OCI-LY1 (cell line): ENCODE data around the gene SC5D.

Source experiments
- H2AFZ ChIP-seq: fragments of 200-600 bp; sonication (generic), shearing (Covaris generic); 2 replicates; pipeline ENCODE4 v1.6.0; 2014; ENCODE audit warnings: antibody characterized with exemption, mild to moderate bottlenecking, low read length
- H3F3A ChIP-seq: fragments of 200-600 bp; sonication (generic), shearing (Covaris generic); 2 replicates; pipeline ENCODE4 v1.6.0; 2014; ENCODE audit warnings: mild to moderate bottlenecking, antibody characterized with exemption, low read length, moderate library complexity; ENCODE audit not compliant: insufficient read depth
- H3K27ac ChIP-seq: fragments of 200-600 bp; sonication (generic); 2 replicates; pipeline ENCODE4 v1.5.1; 2014; ENCODE audit warnings: low read length, mixed run types, mild to moderate bottlenecking, low read depth; ENCODE audit not compliant: poor library complexity, severe bottlenecking
- H3K27me3 ChIP-seq: fragments of 200-600 bp; sonication (generic); 2 replicates; pipeline ENCODE4 v1.6.0; 2014; ENCODE audit warnings: antibody characterized with exemption, mild to moderate bottlenecking, low read length, moderate library complexity; ENCODE audit not compliant: insufficient read depth
- H3K36me3 ChIP-seq: fragments of 200-600 bp; sonication (generic); 2 replicates; pipeline ENCODE4 v1.6.1; 2014; ENCODE audit warnings: mild to moderate bottlenecking, antibody characterized with exemption, low read length, moderate library complexity, mixed read lengths; ENCODE audit not compliant: insufficient read depth
- H3K4me1 ChIP-seq: fragments of 200-600 bp; sonication (generic); 2 replicates; pipeline ENCODE4 v1.5.1; 2014; ENCODE audit warnings: mild to moderate bottlenecking, low read length, moderate library complexity; ENCODE audit not compliant: insufficient read depth, severe bottlenecking
- H3K4me2 ChIP-seq: fragments of 200-600 bp; sonication (generic), shearing (Covaris generic); 2 replicates; pipeline ENCODE4 v1.6.1; 2014; ENCODE audit warnings: low read length
- H3K4me3 ChIP-seq: fragments of 200-600 bp; sonication (generic); 2 replicates; pipeline ENCODE4 v1.5.1; 2014; ENCODE audit warnings: low read length, low read depth, mild to moderate bottlenecking, mixed read lengths; ENCODE audit not compliant: poor library complexity, severe bottlenecking
- H3K79me2 ChIP-seq: fragments of 200-600 bp; shearing (Covaris generic); 2 replicates; pipeline ENCODE4 v1.6.1; 2016; ENCODE audit warnings: mixed run types, low read length, mixed read lengths; ENCODE audit not compliant: insufficient read depth
- H3K9ac ChIP-seq: fragments of 200-600 bp; sonication (generic), shearing (Covaris generic); 2 replicates; pipeline ENCODE4 v1.6.1; 2014; ENCODE audit warnings: mild to moderate bottlenecking, low read length, mixed read lengths
- H3K9me2 ChIP-seq: fragments of 200-600 bp; sonication (generic), shearing (Covaris generic); 2 replicates; pipeline ENCODE4 v1.6.1; 2014; ENCODE audit warnings: low read depth, mild to moderate bottlenecking, low read length, mixed read lengths
- H3K9me3 ChIP-seq: fragments of 200-600 bp; shearing (Covaris generic); 2 replicates; pipeline ENCODE4 v1.6.1; 2014; ENCODE audit warnings: low read length, mixed read lengths
- H4K20me1 ChIP-seq: fragments of 200-600 bp; sonication (generic), shearing (Covaris generic); 2 replicates; pipeline ENCODE4 v1.6.0; 2016; ENCODE audit warnings: mild to moderate bottlenecking, low read length; ENCODE audit not compliant: insufficient read depth
- CTCF ChIP-seq: fragments of 200-600 bp; sonication (generic), shearing (Covaris generic); IDR thresholded peaks from 2 replicates; pipeline ENCODE4 v1.5.1; 2017; ENCODE audit warnings: mild to moderate bottlenecking, antibody characterized with exemption, low read length, moderate library complexity, mixed read lengths
- EZH2 ChIP-seq: fragments of 200-600 bp; sonication (generic), shearing (Covaris generic); IDR thresholded peaks from 2 replicates; pipeline ENCODE4 v1.8.0; 2017; ENCODE audit warnings: borderline replicate concordance, mixed run types, mild to moderate bottlenecking, antibody characterized with exemption, low read length, moderate library complexity, mixed read lengths

SC5D gene

GRCh38 chr11:121265586-121265985 is 27.0 kb upstream of the SC5D start:
- Histone ChIP-seq H3K27me3 (no peaks in the 10 kb centered on the region), H2AFZ (no peak overlapping the region), H3K4me1 (no peaks in the 10 kb centered on the region), H3K4me3 (no peak overlapping the region), H3K4me2 (no peak overlapping the region), H3K79me2 (no peaks in the 10 kb centered on the region), H3K27ac (no peak overlapping the region), H4K20me1 (no peaks in the 10 kb centered on the region), H3K9ac (no peak overlapping the region), H3K36me3 (no peaks in the 10 kb centered on the region), H3K9me3 (no peaks in the 10 kb centered on the region), H3F3A (no peaks in the 10 kb centered on the region), H3K9me2 (no peaks in the 10 kb centered on the region)
- no peak for TF ChIP-seq CTCF
- no peak for TF ChIP-seq EZH2

- Histone ChIP-seq H3K27ac (no peak overlapping the region), H3K36me3 (no peaks in the 10 kb centered on the region), H3F3A (no peaks in the 10 kb centered on the region), H2AFZ (no peak overlapping the region), H3K27me3 (no peaks in the 10 kb centered on the region), H4K20me1 (no peaks in the 10 kb centered on the region), H3K4me1 (no peaks in the 10 kb centered on the region), H3K9me3 (no peaks in the 10 kb centered on the region), H3K4me2 (no peak overlapping the region), H3K79me2 (no peaks in the 10 kb centered on the region), H3K4me3 (no peak overlapping the region), H3K9me2 (no peaks in the 10 kb centered on the region), H3K9ac (no peak overlapping the region)
- TF ChIP-seq EZH2 (no peak), CTCF (no peak)
Measured at GRCh38 chr11:121268581-121268980, 24.0 kb upstream of the SC5D start.

- H3K4me2 ChIP-seq: no peak overlapping the region
- no peak overlapping the region for H3K9ac ChIP-seq
- H3K36me3 ChIP-seq: no peaks in the 10 kb centered on the region
- no peaks in the 10 kb centered on the region for H3K27me3 ChIP-seq
- no peaks in the 10 kb centered on the region for H3K9me2 ChIP-seq
- H4K20me1 ChIP-seq: no peaks in the 10 kb centered on the region
- H3K79me2 ChIP-seq: no peaks in the 10 kb centered on the region
- H2AFZ ChIP-seq: no peak overlapping the region
- H3F3A ChIP-seq: no peaks in the 10 kb centered on the region
- H3K4me3 ChIP-seq: no peak overlapping the region
- TF ChIP-seq EZH2: no peak
- TF ChIP-seq CTCF: no peak
- no peaks in the 10 kb centered on the region for H3K9me3 ChIP-seq
- H3K4me1 ChIP-seq: no peaks in the 10 kb centered on the region
- no peak overlapping the region for H3K27ac ChIP-seq
Measured at GRCh38 chr11:121270001-121270678, 22.4 kb upstream of the SC5D start.
